ENCODE results near the gene NCAN. TPM values are rescaled to one million over a fixed set of nuclear protein-coding genes. Genes with fewer than 3 reads are reported as not detected.

The NCAN gene
- total and polyA plus RNA-seq, 2 of the 13 experiments (the other 11 are each of a cell fraction or from before 2014, with no cell fraction given) = not detected

DNA sequence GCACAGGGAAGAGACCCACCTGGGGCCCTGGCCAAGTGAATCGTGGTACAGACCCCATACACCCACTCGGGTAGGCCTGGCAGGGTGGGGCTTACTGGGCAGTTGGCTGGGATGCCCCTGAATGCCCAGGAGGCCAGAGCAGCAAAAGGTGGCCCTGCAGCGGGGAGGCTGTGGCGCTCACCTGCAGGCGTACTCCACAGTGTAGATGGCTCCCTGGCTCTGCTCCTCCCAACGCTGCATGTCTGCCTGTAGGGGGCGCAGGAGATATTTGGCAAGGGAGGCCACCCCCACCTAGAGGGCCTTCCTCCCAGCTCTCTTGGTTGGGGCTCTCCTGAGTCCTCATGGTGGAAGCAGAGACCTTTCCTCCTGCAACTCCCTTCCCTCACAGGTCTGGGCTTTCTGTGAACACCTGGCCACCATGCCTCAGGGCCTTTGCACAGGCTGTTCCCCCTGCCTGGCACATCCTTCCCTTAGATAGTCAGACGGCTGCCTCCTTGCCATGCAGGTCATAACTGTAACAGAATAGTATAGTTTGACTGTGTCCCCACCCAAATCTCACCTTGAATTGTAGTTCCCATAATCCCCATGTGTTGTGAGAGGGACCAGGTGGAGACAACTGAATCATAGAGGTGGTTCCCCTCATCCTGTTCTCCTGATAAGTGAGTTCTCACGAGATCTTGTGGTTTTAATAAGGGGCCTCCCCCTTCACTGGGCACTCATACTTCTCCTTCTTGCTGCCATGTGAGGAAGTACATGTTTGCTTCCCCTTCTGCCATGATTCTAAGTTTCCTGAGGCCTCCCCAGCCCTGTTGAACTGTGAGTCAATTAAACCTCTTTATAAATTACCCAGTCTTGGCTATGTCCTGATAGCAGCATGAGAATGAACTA lies 25.7 kb upstream of the NCAN start (continued):
- TF ChIP-seq, protein P1, sequence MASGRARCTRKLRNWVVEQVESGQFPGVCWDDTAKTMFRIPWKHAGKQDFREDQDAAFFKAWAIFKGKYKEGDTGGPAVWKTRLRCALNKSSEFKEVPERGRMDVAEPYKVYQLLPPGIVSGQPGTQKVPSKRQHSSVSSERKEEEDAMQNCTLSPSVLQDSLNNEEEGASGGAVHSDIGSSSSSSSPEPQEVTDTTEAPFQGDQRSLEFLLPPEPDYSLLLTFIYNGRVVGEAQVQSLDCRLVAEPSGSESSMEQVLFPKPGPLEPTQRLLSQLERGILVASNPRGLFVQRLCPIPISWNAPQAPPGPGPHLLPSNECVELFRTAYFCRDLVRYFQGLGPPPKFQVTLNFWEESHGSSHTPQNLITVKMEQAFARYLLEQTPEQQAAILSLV (CRISPR knock-in tag; IDR thresholded peaks at IDR 0.05; ENCODE audit: borderline replicate concordance) = no peak
- TF ChIP-seq MBD4 (IDR thresholded peaks at IDR 0.05; ENCODE audit: borderline replicate concordance, low read length) = no peak
- no peak for TF ChIP-seq SNRNP70 (IDR thresholded peaks at IDR 0.05; ENCODE audit: low read depth, low read length)
- no peak for TF ChIP-seq ZNF570 (CRISPR knock-in tag; IDR thresholded peaks at IDR 0.05; ENCODE audit: borderline replicate concordance)
- TF ChIP-seq TEAD3 (CRISPR knock-in tag; optimal IDR thresholded peaks at IDR 0.05; ENCODE audit: borderline replicate concordance) = peak; percentile 99
- peak; percentile 79 for TF ChIP-seq ZMYM3 (CRISPR knock-in tag; IDR thresholded peaks at IDR 0.05)
- TF ChIP-seq RAD21 (CRISPR knock-in tag; IDR thresholded peaks at IDR 0.05) = peak; percentile 79
- TF ChIP-seq MAF1 (CRISPR knock-in tag; IDR thresholded peaks at IDR 0.05; ENCODE audit: borderline replicate concordance) = no peak
- no peak for TF ChIP-seq BRCA1 (CRISPR knock-in tag; IDR thresholded peaks at IDR 0.05)
- peak; percentile 41 for TF ChIP-seq RBM22 (optimal IDR thresholded peaks at IDR 0.05; ENCODE audit: low read length)
- TF ChIP-seq ARNT (IDR thresholded peaks at IDR 0.05) = no peak
- TF ChIP-seq BHLHE40 (IDR thresholded peaks at IDR 0.05; ENCODE audit: low read length) = 0 out of 2 replicates have a peak, but pooled peaks have one; percentile 14
- no peak for TF ChIP-seq GFI1 (CRISPR knock-in tag; IDR thresholded peaks at IDR 0.05; ENCODE audit: borderline replicate concordance)
- TF ChIP-seq, protein P2, sequence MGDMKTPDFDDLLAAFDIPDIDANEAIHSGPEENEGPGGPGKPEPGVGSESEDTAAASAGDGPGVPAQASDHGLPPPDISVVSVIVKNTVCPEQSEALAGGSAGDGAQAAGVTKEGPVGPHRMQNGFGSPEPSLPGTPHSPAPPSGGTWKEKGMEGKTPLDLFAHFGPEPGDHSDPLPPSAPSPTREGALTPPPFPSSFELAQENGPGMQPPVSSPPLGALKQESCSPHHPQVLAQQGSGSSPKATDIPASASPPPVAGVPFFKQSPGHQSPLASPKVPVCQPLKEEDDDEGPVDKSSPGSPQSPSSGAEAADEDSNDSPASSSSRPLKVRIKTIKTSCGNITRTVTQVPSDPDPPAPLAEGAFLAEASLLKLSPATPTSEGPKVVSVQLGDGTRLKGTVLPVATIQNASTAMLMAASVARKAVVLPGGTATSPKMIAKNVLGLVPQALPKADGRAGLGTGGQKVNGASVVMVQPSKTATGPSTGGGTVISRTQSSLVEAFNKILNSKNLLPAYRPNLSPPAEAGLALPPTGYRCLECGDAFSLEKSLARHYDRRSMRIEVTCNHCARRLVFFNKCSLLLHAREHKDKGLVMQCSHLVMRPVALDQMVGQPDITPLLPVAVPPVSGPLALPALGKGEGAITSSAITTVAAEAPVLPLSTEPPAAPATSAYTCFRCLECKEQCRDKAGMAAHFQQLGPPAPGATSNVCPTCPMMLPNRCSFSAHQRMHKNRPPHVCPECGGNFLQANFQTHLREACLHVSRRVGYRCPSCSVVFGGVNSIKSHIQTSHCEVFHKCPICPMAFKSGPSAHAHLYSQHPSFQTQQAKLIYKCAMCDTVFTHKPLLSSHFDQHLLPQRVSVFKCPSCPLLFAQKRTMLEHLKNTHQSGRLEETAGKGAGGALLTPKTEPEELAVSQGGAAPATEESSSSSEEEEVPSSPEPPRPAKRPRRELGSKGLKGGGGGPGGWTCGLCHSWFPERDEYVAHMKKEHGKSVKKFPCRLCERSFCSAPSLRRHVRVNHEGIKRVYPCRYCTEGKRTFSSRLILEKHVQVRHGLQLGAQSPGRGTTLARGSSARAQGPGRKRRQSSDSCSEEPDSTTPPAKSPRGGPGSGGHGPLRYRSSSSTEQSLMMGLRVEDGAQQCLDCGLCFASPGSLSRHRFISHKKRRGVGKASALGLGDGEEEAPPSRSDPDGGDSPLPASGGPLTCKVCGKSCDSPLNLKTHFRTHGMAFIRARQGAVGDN (CRISPR knock-in tag; IDR thresholded peaks at IDR 0.05) = peak; percentile 48
- peak; percentile 42 for TF ChIP-seq SMC3 (IDR thresholded peaks at IDR 0.05; ENCODE audit: low read length)
- no peak for TF ChIP-seq EHMT2 (IDR thresholded peaks at IDR 0.05; ENCODE audit: borderline replicate concordance, low read depth, low read length)
- peak; percentile 77 for TF ChIP-seq STAG1 (CRISPR knock-in tag; IDR thresholded peaks at IDR 0.05)
- TF ChIP-seq NFE2L1 (CRISPR knock-in tag; IDR thresholded peaks at IDR 0.05; ENCODE audit: borderline replicate concordance) = no peak
- TF ChIP-seq, protein P3, sequence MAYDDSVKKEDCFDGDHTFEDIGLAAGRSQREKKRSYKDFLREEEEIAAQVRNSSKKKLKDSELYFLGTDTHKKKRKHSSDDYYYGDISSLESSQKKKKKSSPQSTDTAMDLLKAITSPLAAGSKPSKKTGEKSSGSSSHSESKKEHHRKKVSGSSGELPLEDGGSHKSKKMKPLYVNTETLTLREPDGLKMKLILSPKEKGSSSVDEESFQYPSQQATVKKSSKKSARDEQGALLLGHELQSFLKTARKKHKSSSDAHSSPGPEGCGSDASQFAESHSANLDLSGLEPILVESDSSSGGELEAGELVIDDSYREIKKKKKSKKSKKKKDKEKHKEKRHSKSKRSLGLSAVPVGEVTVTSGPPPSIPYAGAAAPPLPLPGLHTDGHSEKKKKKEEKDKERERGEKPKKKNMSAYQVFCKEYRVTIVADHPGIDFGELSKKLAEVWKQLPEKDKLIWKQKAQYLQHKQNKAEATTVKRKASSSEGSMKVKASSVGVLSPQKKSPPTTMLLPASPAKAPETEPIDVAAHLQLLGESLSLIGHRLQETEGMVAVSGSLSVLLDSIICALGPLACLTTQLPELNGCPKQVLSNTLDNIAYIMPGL (CRISPR knock-in tag; IDR thresholded peaks at IDR 0.05; ENCODE audit: borderline replicate concordance in 1 of 2, low read depth in 1 of 2) = peak in 1 of 2 experiments; percentile 65; a peak in 3 of 4 replicates
- TF ChIP-seq, protein P4, sequence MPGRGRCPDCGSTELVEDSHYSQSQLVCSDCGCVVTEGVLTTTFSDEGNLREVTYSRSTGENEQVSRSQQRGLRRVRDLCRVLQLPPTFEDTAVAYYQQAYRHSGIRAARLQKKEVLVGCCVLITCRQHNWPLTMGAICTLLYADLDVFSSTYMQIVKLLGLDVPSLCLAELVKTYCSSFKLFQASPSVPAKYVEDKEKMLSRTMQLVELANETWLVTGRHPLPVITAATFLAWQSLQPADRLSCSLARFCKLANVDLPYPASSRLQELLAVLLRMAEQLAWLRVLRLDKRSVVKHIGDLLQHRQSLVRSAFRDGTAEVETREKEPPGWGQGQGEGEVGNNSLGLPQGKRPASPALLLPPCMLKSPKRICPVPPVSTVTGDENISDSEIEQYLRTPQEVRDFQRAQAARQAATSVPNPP (CRISPR knock-in tag; IDR thresholded peaks at IDR 0.05) = no peak

All from HepG2 (cell line).